ENCODE data around the gene TTLL9. TPM values are rescaled to one million over a fixed set of nuclear protein-coding genes. Genes with fewer than 3 reads are reported as not detected.

The TTLL9 gene
- total and polyA plus RNA-seq, 10 of the 15 experiments (the other 5 are each of a cell fraction or from before 2014, with no cell fraction given), result 0.03 to 0.77 (median 0.11) TPM; not detected in 2

- ChIA-PET SMC1A (ENCODE audit: uncharacterized antibody, unreplicated experiment) (interaction anchor here (1.0 to 2.9 kb wide), 4 partner anchors 10 to 196 kb away, joined by 3 to 13 read pairs (median 4); no protein-coding TSS in a partner anchor), CTCF (interaction anchor here (0.7 to 5.7 kb wide), 7 partner anchors 10 to 272 kb away, joined by 3 to 37 read pairs (median 15); partner anchors contain the start of gene PDRG1), RAD21 (ENCODE audit: unreplicated experiment) (interaction anchor here (0.5 to 1.1 kb wide), 3 partner anchors 9 to 656 kb away, joined by 3 to 4 read pairs (median 3); no protein-coding TSS in a partner anchor), POLR2A (no interaction called here)
- in situ Hi-C loops (cut with MboI), result no loop called here
- no peak overlapping the region for H3K9ac ChIP-seq (ENCODE audit: control insufficient read depth, insufficient read depth, low read length)
- H3K4me3 ChIP-seq, result no peak overlapping the region
- H3K4me2 ChIP-seq (ENCODE audit: control insufficient read depth, insufficient read depth), result no peak overlapping the region
- no peak overlapping the region for H3K27ac ChIP-seq (ENCODE audit: control insufficient read depth, insufficient read depth)
- no peak overlapping the region for H2AFZ ChIP-seq (ENCODE audit: control insufficient read depth, low read depth, low read length)
- 40% methylated on average over 3 of the region's 3 CpGs for WGBS (ENCODE audit: insufficient coverage, insufficient replicate concordance, low lambda C conversion rate, missing lambda C conversion rate)
- intact Hi-C loops (cut with micrococcal nuclease; ENCODE audit: unreplicated experiment), result no loop called here
- FAIRE-seq (no peak), DNase-seq (ENCODE audit: low read depth, low spot score) (no peak), ATAC-seq (no peak)
- no peaks in the 10 kb centered on the region for H4K20me1 ChIP-seq (ENCODE audit: control insufficient read depth, insufficient read depth)
- peaks cover 8% of the 10 kb centered on the region; the same call in 1 of the 2 replicates for H3K4me1 ChIP-seq (ENCODE audit: control insufficient read depth, insufficient read depth, low read length)
- no peaks in the 10 kb centered on the region for H3K79me2 ChIP-seq (ENCODE audit: control insufficient read depth, insufficient read depth, low read length)
- TF ChIP-seq NRF1 (conservative IDR thresholded peaks at IDR 0.05; ENCODE audit: low read depth, low read length), result no peak
- no peak for TF ChIP-seq ZNF687 (IDR thresholded peaks at IDR 0.05)
- TF ChIP-seq NFYA (IDR thresholded peaks at IDR 0.05; ENCODE audit: borderline replicate concordance, low read depth, low read length), result no peak
- no peak for TF ChIP-seq PML (IDR thresholded peaks at IDR 0.05; ENCODE audit: low read length)
- no peak for TF ChIP-seq FOXK2 (IDR thresholded peaks at IDR 0.05)
- TF ChIP-seq LARP7 (IDR thresholded peaks at IDR 0.05), result no peak
- no peak for TF ChIP-seq NR2C1 (IDR thresholded peaks at IDR 0.05)
- TF ChIP-seq POLR2AphosphoS2 (IDR thresholded peaks at IDR 0.05; ENCODE audit: low read depth, low read length), result no peak
- no peak for TF ChIP-seq CBX3 (IDR thresholded peaks at IDR 0.05; ENCODE audit: borderline replicate concordance, low read depth)
- TF ChIP-seq POU2F2 (IDR thresholded peaks at IDR 0.05; ENCODE audit: borderline replicate concordance, low read depth, low read length), result no peak
- TF ChIP-seq ZBTB33 (IDR thresholded peaks at IDR 0.05), result no peak
- no peak for TF ChIP-seq RB1 (IDR thresholded peaks at IDR 0.05; ENCODE audit: borderline replicate concordance)
- TF ChIP-seq, protein P1, sequence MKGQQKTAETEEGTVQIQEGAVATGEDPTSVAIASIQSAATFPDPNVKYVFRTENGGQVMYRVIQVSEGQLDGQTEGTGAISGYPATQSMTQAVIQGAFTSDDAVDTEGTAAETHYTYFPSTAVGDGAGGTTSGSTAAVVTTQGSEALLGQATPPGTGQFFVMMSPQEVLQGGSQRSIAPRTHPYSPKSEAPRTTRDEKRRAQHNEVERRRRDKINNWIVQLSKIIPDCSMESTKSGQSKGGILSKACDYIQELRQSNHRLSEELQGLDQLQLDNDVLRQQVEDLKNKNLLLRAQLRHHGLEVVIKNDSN (IDR thresholded peaks at IDR 0.05; ENCODE audit: borderline replicate concordance, extremely low read length, insufficient read depth, low read depth, low read length), result no peak
- TF ChIP-seq, protein P2, sequence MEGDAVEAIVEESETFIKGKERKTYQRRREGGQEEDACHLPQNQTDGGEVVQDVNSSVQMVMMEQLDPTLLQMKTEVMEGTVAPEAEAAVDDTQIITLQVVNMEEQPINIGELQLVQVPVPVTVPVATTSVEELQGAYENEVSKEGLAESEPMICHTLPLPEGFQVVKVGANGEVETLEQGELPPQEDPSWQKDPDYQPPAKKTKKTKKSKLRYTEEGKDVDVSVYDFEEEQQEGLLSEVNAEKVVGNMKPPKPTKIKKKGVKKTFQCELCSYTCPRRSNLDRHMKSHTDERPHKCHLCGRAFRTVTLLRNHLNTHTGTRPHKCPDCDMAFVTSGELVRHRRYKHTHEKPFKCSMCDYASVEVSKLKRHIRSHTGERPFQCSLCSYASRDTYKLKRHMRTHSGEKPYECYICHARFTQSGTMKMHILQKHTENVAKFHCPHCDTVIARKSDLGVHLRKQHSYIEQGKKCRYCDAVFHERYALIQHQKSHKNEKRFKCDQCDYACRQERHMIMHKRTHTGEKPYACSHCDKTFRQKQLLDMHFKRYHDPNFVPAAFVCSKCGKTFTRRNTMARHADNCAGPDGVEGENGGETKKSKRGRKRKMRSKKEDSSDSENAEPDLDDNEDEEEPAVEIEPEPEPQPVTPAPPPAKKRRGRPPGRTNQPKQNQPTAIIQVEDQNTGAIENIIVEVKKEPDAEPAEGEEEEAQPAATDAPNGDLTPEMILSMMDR (IDR thresholded peaks at IDR 0.05 in 2 of 3, conservative IDR thresholded peaks at IDR 0.05 in 1 of 3; ENCODE audit: control insufficient read depth in 2 of 3, extremely low read depth in 1 of 3, insufficient read depth in 1 of 3, low read depth in 3 of 3, low read length in 3 of 3), result no peak
- no peaks in the 10 kb centered on the region; a peak in 1 of 4 replicates for H3K36me3 ChIP-seq (ENCODE audit: control insufficient read depth in 2 of 2, insufficient read depth in 2 of 2, low read length in 1 of 2)
- no peaks in the 10 kb centered on the region for H3K9me3 ChIP-seq (replicated peaks; ENCODE audit: control insufficient read depth, insufficient read depth, low read length)
- no peaks in the 10 kb centered on the region for H3K27me3 ChIP-seq (replicated peaks in 1 of 2; ENCODE audit: control insufficient read depth in 2 of 2, insufficient read depth in 2 of 2, low read length in 1 of 2)
- no TSS peak for BruUV-seq (replicated peaks)
Observed at GRCh38 chr20:31837896-31838397, 32.5 kb upstream of the TTLL9 start.
